HK-2 (cell line): ENCODE results near the gene SPATA31D1.
"Not testable (repeated sequence)": the region's sequence is repeated elsewhere in the genome, so short reads cannot be mapped to it uniquely, and the experiment has no call there.

Source experiments
- DNase-seq: peaks from one replicate; pipeline ENCODE4 v3.0.0-alpha.2; 2018; ENCODE audit not compliant: unreplicated experiment

The SPATA31D1 gene

GRCh38 chr9:81988472-81988871, at the start of gene SPATA31D1:
Gene SPATA31D1 (plus strand): TSS chr9:81988772. CDS start chr9:81988819, 47 bp downstream.
- not testable (repeated sequence) for DNase-seq

- not testable (repeated sequence) for DNase-seq
Measured at GRCh38 chr9:81943393-81943792, 45.2 kb upstream of the SPATA31D1 start, which contains the start of gene SPATA31D3. Gene SPATA31D3 (plus strand): TSS chr9:81943500. CDS start chr9:81943586, 86 bp downstream.

DNA sequence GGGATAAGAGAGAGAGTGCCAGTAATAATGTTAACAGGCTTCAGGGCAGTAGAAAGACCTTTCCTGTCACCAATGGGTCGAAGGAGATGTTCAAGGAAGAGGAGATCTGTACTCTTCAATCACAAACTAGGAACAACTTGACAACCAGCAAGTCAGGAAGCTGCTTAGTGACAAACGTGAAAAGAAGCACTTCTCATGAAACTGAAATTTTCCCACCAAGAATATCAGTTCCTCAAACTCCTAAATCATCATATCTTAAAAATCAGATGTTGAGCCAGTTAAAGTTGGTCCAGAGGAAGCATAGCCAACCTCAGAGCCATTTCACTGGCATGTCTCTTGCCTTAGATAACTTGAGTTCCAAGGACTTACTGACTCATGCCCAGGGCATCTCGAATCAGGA, 39.9 kb upstream of the SPATA31D1 start:
- DNase-seq, result not testable (repeated sequence)

GRCh38 chr9:81953096-81953495, 35.5 kb upstream of the SPATA31D1 start:
- DNase-seq, result no peak

- no peak for DNase-seq
Measured at GRCh38 chr9:81955625-81956024, 32.9 kb upstream of the SPATA31D1 start.

DNA sequence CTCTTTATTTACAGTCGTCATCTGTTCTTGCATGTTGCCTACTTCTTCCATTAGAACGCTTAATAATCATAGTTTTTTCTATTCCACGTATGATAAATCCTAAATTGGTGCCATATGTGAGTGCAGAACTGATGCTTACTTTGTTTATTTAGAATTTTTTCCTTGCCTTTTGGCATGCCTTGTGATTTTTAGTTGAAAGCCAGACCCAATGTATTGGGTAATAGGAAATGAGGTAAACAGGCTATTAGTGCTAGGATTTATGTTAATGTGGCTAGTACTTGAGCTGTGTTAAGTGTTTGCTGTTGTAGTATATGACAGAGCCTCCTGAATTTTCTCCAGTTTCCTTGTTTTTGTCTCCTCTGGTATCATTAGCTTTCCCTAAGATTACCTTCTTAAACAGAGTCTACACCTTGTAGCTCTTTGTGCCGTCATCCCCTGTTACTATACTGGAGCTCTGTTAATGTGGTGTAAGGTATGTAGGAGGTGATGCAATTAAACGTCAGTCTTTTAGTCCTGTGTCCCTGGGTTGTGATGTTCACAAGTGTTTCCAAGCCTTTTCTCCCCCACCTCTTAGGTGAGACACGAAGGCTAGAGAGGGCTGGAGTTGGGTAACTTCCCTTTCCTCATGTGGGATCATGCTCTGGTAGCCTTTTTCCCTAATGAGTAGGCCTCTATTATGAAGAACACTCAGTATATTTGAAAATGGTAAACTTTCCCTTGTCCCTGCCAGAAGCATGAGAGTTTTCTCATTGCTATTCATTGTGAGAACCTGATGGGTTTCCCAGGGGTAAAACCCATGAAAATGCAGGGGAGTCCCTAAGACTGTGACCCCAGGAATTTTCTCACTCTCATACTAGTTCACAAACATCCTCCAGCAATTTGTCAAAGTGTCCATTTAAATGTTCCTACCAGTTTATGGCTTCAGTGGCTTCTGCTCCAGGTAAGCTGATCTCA, 24.1 kb upstream of the SPATA31D1 start:
- no peak for DNase-seq

- DNase-seq, result no peak
Measured at GRCh38 chr9:81968026-81968425, 20.5 kb upstream of the SPATA31D1 start.

DNA sequence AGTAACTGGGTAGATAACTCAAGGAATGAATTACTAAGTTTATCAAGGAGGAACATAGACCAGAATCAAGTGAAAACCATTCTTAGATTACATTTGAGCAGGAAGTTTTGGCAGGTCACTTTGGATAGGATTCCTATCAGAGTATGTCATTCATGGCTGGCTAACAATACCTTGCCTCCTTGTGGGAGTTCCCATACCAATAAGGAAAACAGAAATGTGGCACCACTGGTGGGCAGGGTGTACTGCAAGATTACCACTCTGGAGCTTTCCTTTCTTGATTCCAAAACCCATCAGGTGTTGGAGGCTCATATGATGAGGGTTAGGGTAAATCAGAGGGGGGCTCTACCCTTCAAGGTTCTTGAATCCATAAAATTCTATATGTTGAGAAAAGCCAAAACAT, 18.6 kb upstream of the SPATA31D1 start:
- no peak for DNase-seq

GRCh38 chr9:81971727-81972126, 16.8 kb upstream of the SPATA31D1 start:
- no peak for DNase-seq

- no peak for DNase-seq
Measured at GRCh38 chr9:81974764-81975163, 13.8 kb upstream of the SPATA31D1 start.

DNA sequence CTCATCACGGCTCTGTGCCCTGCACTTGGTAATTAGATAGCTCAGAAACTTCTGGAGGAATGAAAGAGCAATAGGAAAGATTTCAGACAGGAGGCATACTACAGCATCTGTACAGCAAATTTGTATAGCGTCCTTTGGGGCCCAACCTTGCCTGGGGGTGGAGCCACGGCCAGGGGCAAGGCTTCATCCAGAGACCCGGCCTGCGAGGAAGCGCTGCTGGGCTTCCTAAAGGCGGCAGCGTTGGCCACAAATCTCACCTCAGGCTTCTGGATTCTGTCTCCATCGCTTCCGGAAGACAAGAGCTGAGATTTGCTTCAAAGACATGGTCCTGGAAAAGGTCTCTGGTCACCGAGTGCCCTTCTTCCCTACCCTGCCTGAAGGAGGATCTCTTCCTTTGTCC, 12.2 kb upstream of the SPATA31D1 start:
- no peak for DNase-seq

- no peak for DNase-seq
Measured at GRCh38 chr9:81979196-81979595, 9.4 kb upstream of the SPATA31D1 start.

DNA sequence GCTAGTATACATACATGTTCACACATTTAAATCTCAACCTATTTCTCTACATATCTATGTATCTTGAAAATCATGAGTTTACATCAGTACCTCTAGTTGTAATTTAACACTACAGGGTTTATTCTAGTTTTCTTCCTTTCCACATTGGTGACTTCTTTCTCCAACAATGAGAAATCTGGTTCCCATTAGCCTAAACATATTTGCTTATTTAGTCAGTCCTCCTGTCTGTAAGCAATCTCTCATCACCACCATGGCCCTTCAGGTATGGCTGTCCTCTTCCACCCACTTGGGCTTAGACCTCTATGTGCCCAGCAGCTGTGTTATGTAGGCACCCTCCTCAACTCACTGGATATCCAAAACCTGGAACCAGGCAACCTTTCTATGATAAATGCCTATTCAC, 8.0 kb upstream of the SPATA31D1 start:
- DNase-seq, result no peak

- no peak for DNase-seq
Measured at GRCh38 chr9:81981883-81982282, 6.7 kb upstream of the SPATA31D1 start.

- DNase-seq, result no peak
Measured at GRCh38 chr9:81984928-81985327, 3.6 kb upstream of the SPATA31D1 start.

GRCh38 chr9:81986051-81986450, 2.5 kb upstream of the SPATA31D1 start:
- DNase-seq, result no peak

GRCh38 chr9:81989700-81990099, 1.1 kb downstream of the SPATA31D1 start:
- DNase-seq, result no peak

- DNase-seq, result no peak
Measured at GRCh38 chr9:81993656-81994055, 5.1 kb downstream of the SPATA31D1 start.

DNA sequence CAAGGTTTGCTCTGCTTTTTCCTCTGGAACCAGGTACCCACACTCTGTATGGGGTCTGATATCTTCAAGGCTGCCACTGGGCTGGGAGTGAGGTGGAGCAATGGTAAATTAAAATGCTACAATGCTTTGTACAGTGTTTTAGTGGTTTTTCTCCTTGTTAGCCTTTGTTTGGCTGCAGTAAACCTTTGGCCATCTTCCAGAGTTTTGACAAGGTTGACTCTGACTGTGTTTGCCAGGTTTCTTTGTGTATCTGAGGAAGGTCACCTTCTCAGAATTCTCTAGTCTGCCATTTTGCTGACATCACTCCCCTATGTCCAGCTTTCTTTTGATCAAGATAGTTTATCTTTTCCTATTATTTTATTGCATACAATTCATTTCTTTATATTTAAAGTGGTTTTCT, 11.2 kb downstream of the SPATA31D1 start:
- DNase-seq, result no peak

DNA sequence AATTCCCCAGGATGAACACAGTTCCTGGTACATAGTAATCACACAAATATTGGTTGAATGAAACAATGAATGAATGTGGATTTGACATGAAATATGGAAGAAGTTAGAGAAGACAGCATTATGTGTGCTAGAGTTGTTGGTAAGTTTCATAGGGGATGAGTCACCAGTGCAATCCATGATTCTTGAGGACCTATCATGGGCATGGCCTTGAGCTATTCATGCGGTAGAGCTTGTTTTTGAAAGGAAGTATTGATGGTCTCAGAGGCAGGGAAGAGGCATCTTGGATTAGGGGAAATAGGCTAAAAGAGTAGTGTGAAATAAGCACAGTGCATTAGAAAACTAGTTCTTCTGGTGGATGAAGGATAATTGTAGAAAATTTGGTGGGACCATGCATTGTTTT, 22.1 kb downstream of the SPATA31D1 start:
- no peak for DNase-seq

GRCh38 chr9:82011133-82011532, 22.6 kb downstream of the SPATA31D1 start:
- no peak for DNase-seq

DNA sequence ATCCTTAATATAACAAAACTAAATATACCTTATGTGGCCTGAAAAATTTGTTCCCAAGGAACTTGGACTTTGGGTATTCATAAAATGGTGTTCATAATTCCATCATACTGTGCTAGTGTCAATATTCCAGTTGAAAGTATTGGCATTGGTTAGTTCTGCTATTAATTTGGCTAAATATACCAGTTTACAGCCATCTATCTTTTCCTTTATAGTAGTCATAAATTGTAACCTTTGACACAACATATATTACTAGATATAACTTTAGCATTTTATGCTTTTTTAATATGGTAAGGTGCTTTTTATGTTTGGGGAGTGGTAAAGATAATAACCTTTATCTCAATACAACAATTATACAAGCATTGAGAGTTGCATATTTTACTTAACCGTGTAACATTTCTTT, 23.7 kb downstream of the SPATA31D1 start:
- no peak for DNase-seq

- no peak for DNase-seq
Measured at GRCh38 chr9:82020331-82020730, 31.8 kb downstream of the SPATA31D1 start.
